Type B pancreatic cell (in vitro differentiated cells): Measurements from ENCODE around the gene ADGRL4. TPM values are rescaled to one million over a fixed set of nuclear protein-coding genes. Genes with fewer than 3 reads are reported as not detected.

Experiments used
- DNase-seq: peaks from one replicate; pipeline ENCODE4 v3.0.0; 2021; ENCODE audit warnings: mixed read lengths; ENCODE audit not compliant: unreplicated experiment; ENCODE audit errors: extremely low spot score
- H3K27ac Mint-ChIP-seq: 2 replicates; pipeline ENCODE4 v1.8.0; 2021; ENCODE audit warnings: mild to moderate bottlenecking, mixed read lengths
- H3K27me3 Mint-ChIP-seq: 2 replicates; pipeline ENCODE4 v1.8.0; 2021; ENCODE audit warnings: mixed read lengths
- H3K36me3 Mint-ChIP-seq: 2 replicates; pipeline ENCODE4 v1.8.0; 2021; ENCODE audit warnings: mixed read lengths
- H3K4me1 Mint-ChIP-seq: one replicate; pipeline ENCODE4 v1.8.0; 2021; ENCODE audit warnings: mixed read lengths; ENCODE audit not compliant: unreplicated experiment
- H3K4me3 Mint-ChIP-seq: 2 replicates; pipeline ENCODE4 v1.8.0; 2021; ENCODE audit warnings: mild to moderate bottlenecking, mixed read lengths
- H3K9me3 Mint-ChIP-seq: 2 replicates; pipeline ENCODE4 v1.8.0; 2021; ENCODE audit warnings: mixed read lengths
- CTCF ChIP-seq: fragments of 200-600 bp; sonication (generic); conservative IDR thresholded peaks from 2 replicates; pipeline ENCODE4 v1.5.0; 2021; ENCODE audit warnings: antibody characterized with exemption, mild to moderate bottlenecking
- total RNA-seq: library from RNA; stranded (reverse); gene quantifications from 2 replicates; pipeline ENCODE4 v1.2.1, GENCODE V29; 2021; ENCODE audit warnings: low replicate concordance

ADGRL4 gene
- total RNA-seq, 1 donor from 2014 or later: 0.56 TPM

GRCh38 chr1:78855258-78855657 lies 151.3 kb downstream of the ADGRL4 start:
- no peak overlapping the region for H3K4me3 Mint-ChIP-seq
- TF ChIP-seq CTCF: no peak
- peaks cover 4% of the 10 kb centered on the region for H3K9me3 Mint-ChIP-seq
- no peak for DNase-seq
- H3K27ac Mint-ChIP-seq: no peak overlapping the region
- H3K36me3 Mint-ChIP-seq: peaks cover 7% of the 10 kb centered on the region
- peaks cover 5% of the 10 kb centered on the region for H3K27me3 Mint-ChIP-seq
- no peaks in the 10 kb centered on the region for H3K4me1 Mint-ChIP-seq

DNA sequence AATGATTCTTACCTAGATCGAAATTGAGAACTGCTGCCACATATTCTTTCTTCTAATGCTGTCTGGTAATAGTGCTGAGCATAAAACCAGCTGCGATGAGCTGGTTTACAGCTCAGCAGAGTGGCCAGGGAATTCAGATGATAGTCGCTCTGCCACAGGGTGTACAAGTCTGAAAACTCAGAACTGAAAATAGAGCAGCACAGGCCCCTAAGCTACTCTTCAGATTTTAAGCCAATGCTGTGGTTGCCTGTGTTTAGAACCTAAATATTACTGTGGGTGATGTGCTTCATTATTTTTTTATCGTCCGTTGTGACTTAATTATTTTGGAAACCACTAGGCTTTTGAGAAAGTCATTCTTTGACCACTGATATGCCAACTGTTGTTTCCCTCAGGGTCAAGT lies 152.0 kb downstream of the ADGRL4 start:
- Mint-ChIP-seq H3K27me3 (peaks cover 3% of the 10 kb centered on the region), H3K9me3 (peaks cover 4% of the 10 kb centered on the region), H3K4me3 (no peak overlapping the region), H3K36me3 (peaks cover 7% of the 10 kb centered on the region), H3K4me1 (no peaks in the 10 kb centered on the region), H3K27ac (no peak overlapping the region)
- DNase-seq: no peak
- TF ChIP-seq CTCF: no peak

- Mint-ChIP-seq H3K36me3 (no peaks in the 10 kb centered on the region), H3K9me3 (no peaks in the 10 kb centered on the region), H3K4me3 (no peak overlapping the region), H3K4me1 (peaks cover 22% of the 10 kb centered on the region), H3K27ac (no peak overlapping the region), H3K27me3 (peaks cover 5% of the 10 kb centered on the region)
- no peak for TF ChIP-seq CTCF
- no peak for DNase-seq
Observed at GRCh38 chr1:78843546-78843945, 163.0 kb downstream of the ADGRL4 start.

GRCh38 chr1:78843111-78843510 lies 163.4 kb downstream of the ADGRL4 start:
- Mint-ChIP-seq H3K9me3 (no peaks in the 10 kb centered on the region), H3K27ac (no peak overlapping the region), H3K4me3 (no peak overlapping the region), H3K27me3 (peaks cover 5% of the 10 kb centered on the region), H3K36me3 (no peaks in the 10 kb centered on the region), H3K4me1 (peaks cover 22% of the 10 kb centered on the region)
- no peak for DNase-seq
- no peak for TF ChIP-seq CTCF

GRCh38 chr1:78840453-78841271 lies 165.9 kb downstream of the ADGRL4 start:
- no peak for TF ChIP-seq CTCF
- Mint-ChIP-seq H3K4me3 (peak overlapping the region; percentile 53), H3K27me3 (peaks cover 5% of the 10 kb centered on the region), H3K36me3 (no peaks in the 10 kb centered on the region), H3K4me1 (peaks cover 22% of the 10 kb centered on the region), H3K27ac (no peak overlapping the region), H3K9me3 (no peaks in the 10 kb centered on the region)
- no peak for DNase-seq
